ENCODE results near the gene SEL1L3. TPM values are rescaled to one million over a fixed set of nuclear protein-coding genes. Genes with fewer than 3 reads are reported as not detected.
"Not testable (repeated sequence)": the region's sequence is repeated elsewhere in the genome, so short reads cannot be mapped to it uniquely, and the experiment has no call there.

The SEL1L3 gene
- total RNA-seq, 1 donor from 2014 or later, result 5.0 TPM

DNA sequence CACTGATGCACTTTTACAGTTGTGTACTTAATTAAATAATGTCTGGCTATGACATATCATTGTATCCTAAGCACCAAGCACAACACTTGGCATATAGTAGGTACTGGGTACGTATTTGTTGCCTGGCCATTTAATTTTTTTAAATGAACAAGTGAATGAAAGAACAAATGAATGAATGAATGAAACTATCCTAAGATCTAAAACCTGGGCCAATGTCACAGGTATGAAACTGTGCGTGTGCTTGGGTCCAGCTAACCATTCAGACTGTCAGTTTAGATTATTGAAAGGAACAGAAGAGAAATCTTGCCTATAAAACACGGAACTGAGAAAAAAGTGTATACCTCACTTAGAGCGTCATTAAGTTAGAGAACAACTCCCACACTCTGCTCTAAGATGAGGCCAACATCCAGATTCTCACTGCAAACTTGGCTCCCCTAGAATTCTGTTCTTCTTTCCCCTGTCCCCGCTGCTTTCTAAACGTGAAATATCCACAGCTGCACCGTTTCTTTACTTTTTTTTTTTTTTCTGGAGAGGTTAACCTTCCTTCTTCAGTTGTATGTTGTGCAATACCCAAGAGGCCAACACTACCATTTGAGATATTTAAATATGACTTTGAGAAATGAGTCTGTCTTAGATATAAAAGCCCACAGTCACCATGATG, 17.3 kb upstream of the SEL1L3 start:
- no peak for DNase-seq (ENCODE audit: low spot score)
- no peak for ATAC-seq

DNA sequence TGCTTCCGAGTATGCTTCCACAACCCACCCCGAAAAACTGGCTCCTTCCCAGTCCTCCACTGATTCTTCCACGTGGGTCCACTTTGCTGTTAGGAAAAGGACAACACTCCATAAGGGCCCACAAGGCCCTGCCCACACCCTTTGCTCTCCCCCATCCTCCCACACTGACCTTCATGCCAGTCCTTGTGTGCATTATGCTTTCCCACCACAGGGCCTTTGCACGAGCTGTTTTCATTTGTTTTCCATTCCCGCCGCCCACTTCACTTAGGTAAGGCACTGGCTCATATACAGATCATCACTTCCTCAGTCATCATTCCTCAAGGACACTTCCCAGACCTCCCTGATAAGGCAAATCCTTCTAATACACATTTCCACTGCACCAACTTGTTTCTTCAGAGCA, 16.8 kb upstream of the SEL1L3 start:
- DNase-seq (ENCODE audit: low spot score) (no peak), ATAC-seq (no peak)

DNA sequence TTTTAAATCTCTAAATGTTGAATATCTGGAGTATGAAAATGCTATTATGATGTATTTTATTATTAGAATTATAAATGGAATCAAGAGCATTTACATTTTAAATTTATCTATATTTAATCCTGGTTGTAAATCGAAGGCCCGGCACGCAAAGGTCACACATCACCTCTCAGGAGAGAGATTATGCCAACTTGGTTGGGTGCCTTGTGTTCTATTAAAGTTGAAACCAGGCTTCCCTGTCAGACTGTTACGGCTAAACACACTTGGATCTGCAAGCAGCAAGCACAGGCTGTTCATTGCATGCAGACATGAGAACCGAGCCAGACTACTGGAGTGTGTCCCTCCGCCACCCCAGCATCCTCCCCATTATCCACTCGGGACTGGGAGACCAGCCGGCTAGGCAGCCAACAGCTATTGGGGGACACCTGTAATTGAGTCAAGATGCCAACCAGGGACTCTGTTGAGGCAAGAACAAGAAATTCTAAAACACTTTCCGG, 16.4 kb upstream of the SEL1L3 start:
- DNase-seq (ENCODE audit: low spot score) (no peak), ATAC-seq (no peak)

DNA sequence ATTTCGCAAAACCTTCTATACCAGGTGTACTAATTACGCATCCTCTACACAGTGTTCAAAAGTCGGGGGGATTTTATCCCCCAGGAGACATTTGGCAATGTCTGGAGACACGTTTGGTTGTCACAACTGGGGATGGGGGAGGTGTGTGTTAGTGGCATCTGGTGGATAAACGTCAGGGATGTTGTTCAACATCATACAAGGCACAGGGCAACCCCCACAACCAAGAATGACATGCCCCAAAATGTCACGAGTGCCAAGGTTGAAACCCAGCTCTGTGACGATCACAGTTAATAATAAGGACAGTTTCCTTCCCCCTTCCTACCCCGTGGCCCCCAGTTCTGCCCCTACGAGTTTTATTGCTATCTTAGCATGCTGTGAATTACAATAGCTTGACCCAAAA, 15.9 kb upstream of the SEL1L3 start:
- ATAC-seq (no peak), DNase-seq (ENCODE audit: low spot score) (no peak)

DNA sequence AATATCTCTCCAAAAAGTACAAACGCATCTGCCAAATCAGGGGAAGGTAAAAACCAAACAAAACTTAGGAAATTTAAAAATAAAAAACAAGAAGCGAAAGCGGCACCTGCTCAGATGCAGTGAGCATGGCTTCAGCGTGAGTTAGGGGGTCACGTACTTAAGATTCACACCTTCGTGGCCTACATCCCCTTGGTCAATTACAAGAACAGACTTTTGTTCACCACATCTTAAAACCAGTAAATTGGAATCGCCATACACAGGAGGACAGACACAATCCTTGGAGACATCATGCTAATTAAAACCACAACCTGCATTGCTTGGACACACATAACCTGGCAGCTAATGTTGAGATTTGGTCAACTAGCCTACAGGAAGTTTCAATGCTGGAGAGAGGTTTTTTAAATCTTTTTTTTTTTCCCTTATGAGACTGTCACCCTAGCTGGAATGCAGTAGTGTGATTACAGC, 12.5 kb upstream of the SEL1L3 start:
- DNase-seq (ENCODE audit: low spot score), result no peak
- no peak for ATAC-seq

DNA sequence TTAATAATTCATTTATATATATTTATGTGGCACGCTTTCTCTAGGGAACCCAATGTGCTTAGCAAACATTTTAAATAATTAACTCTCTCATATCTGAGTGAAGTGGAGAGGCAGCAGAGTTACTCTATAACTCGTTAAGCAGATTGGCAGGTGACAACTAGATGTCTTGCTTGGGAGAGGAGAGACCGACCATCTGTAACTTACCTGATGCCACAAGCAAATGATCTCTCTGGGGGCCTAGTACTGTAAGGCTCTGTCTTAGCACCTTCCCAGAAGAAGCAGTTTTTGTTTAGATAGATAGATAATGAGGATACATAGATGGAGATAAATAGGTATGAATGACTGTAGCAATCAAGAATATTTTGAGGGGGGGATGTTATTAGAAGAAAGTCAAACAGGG, 11.9 kb upstream of the SEL1L3 start:
- ATAC-seq (no peak), DNase-seq (ENCODE audit: low spot score) (no peak)

DNA sequence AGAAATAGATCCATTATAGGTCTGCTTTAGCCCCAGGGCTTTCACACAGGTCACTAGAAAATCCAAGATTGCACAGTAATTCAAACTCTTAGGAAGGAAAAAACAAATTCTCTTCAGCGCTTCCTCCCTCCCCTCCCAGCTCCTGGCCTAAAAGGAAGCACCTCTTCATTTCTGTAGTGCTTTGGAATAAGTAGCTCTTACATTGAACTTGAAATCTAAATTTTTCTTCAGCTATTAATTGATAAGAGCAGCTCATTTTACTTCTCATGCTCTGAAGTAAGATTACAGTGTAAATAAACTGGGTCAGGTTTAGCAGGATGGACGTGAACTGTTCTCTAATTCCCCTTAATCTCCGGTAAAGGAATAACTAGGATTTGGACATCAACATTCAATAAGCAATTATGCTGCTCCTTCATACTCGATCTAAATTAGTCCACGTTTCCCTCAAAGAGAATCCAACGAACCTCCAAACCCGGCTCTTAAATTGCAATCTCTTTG, 10.9 kb upstream of the SEL1L3 start:
- DNase-seq (ENCODE audit: low spot score) (no peak), ATAC-seq (no peak)

DNA sequence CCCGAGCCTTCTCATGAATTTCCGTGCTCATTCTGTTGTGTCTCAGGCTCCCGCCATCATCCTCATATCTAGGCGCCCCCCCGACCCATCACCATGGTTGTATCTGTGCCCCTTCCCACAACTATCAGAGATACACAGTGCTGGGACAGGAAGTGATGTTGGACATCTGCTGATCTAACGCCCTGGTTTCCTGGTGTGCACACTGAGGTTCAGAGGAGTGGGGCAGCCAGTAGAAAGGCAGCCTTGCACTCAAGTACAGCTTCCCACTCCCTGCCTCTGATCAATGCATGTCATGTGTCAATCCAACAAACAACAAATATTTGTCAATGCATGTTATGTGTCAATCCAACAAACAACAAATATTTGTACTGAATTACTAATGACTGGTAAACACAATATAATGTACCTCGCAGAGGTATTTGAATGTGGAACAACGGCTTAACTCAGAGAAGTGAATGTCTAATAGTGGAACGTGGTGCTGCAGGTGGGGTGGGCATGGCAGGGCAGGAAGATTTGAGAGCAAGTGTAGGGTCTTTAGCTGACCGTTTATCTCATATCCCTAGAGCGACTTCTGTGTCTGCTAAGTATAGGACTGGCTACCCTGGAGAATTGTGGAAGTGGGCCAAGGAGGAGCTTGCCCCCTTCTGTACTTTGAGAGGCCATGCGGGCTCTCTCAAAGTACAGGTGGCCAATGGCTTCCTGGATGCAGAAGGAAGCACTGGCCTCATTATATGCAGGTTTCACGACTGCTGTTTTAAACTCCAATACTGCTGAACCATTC, 10.3 kb upstream of the SEL1L3 start:
- ATAC-seq (no peak), DNase-seq (ENCODE audit: low spot score) (no peak)

DNA sequence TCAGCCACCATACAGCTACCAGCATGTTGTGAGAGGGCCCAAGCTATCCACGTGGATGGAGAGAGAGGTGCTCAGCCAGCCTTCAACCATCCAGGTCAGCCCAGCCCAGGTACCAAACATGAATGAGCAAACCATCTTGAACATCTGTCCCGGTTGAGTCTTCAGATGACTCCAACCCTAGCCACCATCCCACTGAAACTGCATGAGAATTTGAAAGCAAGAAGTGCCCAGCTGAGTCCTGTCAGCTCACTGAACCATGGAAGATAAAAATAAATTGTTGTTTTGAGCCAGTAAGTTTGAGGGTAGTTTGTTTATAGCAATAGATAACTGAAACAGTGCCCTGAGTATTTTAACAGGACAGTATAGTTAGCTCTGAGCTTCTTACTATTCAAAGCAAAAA, 7.3 kb upstream of the SEL1L3 start:
- DNase-seq (ENCODE audit: low spot score) (no peak), ATAC-seq (no peak)

DNA sequence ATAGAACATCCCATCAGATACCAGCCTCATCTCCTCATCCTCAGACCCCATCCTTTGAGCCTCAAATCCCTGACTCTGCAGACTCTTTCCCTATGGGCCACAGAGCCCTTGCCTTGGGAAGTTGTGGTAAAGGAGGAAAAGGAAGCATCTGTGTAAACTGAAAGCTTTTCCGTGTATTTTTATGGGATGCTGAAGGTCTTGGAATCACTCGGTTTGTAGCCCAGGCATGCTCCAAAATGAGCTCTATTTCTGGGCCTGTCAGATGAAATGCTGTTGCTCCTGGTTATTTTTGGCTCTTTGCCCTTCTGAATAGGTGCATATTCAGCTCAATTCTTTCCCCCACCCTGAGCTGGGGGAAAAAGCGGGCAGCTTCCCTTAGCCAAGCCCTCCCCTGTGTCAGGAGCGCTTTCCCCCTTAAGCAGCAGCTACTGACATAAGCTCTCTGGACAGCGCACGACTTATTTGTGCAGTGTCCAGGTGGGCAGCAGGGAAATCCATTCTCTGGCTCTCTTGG, 5.0 kb upstream of the SEL1L3 start:
- ATAC-seq, result no peak

DNA sequence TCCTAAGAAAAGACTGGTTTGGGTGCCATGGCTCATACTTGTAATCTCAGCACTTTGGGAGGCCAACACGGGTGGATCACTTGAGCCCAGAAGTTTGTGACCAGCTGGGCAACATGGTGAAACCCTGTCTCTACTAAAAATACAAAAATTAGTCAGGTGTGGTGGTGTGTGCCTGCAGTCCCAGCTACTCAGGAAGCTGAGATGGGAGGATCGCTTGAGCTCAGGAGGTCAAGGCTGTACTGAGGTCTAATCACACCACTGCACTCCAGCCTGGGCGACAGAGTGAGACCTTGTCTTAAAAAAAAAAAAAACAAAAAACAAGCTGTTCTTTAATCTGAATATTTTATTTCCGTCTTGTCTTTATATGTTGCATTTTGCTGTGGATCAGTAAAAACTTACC, 3.6 kb upstream of the SEL1L3 start:
- ATAC-seq; DNase-seq (ENCODE audit: low spot score): not testable (repeated sequence)

More for the DNA sequence above, 5.0 kb upstream of the SEL1L3 start:
- no peak for DNase-seq (ENCODE audit: low spot score)

DNA sequence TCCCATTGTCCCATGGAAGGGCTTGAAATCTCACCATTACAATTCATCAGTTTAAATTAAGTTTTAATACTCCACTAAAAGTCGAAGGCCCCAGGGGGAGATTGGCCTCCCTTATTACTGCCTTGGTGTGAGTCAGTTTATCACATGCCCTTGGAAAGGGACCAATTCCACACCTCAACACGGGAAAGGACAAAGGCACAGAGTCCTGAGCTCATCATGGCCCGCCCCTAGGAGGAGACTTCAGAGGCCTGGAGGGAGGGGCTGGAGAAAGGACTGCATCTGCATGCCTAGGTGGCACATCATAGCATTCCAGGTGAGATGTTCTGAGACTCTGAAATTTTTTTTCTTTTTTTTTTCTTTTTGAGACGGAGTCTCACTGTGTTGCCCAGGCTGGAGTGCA, 2.8 kb upstream of the SEL1L3 start:
- no peak for DNase-seq (ENCODE audit: low spot score)
- ATAC-seq, result no peak

DNA sequence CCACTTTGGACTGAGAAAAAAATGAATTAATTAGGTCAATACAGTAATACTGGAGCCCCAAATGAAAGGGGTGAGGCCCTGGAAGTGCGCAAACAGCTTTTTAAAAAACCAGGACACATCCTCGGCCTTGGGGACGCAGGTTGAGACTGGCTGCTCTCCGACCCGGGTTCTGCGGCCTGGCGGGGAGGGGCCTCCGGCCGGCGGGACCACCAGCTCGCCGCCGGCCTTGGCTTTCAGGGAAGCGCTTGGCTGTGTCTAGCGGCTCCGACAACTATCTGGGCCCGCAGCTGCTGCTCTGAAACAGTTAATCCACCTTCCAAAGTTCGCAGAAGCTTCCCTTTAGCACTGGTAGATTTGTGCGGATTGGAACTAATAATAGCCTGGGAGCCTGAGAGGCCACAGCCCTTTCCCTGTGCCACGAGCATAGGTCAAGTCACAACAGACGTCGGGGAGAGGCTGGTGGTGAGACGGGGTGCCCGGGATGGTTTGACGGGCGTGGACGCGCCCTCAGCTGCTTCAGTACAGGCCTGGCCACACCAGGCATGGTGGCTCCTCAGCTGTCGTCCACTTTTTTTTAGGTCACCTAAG, 1.1 kb upstream of the SEL1L3 start:
- ATAC-seq, result no peak
- no peak for DNase-seq (ENCODE audit: low spot score)

DNA sequence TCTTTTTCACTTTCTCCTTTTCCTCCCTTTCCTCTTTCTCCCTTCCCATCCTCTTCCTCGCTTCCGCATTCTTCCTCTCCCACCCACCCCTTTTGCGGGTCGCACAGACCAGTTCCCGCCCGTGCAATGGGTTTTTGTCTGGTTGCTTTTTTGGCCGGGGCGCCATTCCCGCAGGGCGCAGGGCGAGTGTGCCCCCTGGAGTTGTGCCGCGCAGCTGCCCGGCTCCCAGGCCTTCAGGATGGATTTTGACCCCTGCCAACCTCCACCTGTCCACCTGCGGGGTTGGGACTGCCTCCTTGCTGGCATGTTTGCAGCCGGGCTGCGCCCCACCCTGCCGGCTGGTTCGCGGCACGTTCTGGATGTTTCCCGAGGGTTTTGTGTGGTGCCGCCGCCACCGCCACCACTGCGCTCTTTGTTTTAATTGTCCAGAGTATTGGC, 578 bp upstream of the SEL1L3 start:
- ATAC-seq (peak; percentile 70), DNase-seq (ENCODE audit: low spot score) (peak; percentile 54)

DNA sequence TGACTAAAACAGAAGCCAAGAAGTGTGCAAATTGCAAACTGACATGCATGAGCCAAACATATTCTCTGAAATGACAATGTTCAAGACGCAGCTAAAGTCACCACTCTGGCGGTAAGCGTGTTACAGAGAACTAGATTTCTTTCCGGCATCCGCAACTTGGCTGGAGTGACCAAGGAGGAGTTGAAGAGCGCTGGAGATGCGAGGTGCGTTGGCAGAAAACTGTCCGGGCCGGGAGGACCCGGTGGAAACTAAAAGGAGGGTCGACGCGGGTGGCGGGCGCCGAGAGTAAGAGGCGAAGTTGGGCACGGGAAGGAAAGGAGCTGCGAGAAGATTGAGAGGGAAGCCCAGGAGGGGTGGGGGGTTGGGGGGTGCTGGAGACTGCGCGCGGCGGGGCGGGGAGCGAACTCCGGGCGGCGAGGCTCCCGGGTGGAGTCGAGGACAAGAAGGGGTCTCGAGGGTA, 807 bp downstream of the SEL1L3 start:
- DNase-seq (ENCODE audit: low spot score) (peak; percentile 51), ATAC-seq (peak; percentile 16)

DNA sequence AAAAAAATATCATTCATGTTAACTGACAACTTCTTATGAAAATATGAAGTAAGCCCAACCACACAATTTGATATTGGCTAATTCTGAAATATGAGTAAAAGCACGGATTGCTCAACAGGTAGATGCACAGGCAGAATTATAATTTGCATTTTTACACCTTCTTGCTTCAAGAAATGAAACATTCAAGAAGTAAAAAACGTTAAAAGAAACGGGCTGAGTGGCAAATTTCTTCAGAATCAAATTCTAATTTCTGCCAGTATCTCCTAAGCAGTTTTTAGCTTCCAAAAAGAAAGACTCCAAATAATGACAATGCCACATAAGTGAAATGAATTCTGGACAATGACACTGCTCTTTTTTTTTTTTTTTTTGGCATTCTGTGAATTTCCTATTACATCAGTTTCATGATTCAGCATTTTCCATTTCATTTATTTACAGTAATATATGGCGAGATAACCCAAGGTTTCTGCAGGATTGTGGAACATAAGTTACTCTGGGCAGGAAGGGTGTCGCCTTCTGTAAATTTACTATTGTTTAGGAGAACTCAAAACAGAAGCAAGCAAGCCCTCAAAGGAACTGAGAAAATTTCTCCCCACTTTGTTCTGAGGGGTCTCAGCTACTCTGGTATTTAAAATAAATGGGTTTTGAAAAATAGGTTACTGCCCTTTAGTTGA, 1.4 kb downstream of the SEL1L3 start:
- DNase-seq (ENCODE audit: low spot score) (no peak), ATAC-seq (no peak)

DNA sequence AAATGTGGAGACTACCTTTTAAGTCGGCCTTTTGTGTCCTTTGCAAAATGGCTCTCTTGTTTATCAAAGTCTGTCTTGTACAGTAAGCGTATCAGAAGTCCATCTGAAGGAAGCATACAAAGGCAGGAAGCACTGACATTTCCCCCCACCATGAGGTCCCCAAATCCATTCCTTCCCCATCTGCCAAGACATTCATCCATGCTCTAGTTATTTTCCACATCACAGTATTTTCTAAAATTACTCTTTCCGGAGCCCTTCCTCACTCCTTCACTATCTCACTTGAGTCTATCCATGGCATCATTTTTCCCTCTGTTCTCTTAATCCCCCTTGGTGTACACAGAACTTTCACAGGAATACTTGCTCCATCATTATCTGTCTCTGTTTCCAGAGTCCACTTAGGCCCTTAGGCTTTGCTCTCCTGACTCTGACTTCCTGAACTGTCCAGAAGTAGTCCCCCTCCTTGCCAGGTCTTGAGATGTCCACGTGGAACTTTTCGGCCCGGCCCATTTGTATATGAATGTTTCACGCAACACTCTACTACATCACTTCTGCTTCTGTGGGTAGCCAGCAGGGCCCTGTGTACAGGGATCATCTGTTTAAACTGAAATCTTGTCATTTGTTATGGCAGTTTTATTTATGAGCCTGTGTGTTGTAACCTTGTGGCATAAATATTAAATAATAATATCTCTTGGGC, 2.1 kb downstream of the SEL1L3 start:
- ATAC-seq (no peak), DNase-seq (ENCODE audit: low spot score) (no peak)

DNA sequence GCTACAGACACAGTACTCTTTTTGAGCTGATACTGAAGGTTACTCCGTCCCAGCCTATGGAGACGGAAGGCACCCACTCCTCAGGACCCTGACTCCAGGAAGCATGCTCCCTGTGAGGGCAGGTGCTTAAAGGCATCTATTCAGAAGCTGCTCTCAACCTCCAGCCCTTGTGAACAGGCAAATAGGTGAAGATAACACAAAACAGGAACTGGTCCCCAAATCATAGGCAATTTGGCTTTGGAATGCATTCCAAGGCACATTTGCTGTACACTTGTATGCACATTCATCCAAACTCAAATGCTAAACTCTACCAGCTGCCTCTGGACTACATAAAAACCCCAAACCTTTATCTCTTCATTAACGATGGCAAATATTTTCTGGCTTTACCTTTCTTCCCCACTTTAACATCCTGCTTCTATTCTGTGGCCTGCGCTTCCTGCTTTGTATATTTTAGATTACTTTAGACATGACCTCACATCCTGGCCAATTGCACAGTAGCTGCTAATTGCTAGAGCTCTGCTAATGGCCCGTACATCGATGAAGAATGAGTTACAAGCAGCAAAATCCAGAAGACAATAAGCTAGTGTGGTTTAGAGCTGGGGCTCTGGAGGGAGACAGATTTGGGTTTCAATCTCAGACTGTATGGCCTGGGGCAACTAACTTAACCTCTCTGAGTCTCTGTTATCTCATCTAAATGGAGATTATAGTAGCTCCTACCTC, 3.2 kb downstream of the SEL1L3 start:
- DNase-seq (ENCODE audit: low spot score) (no peak), ATAC-seq (no peak)

DNA sequence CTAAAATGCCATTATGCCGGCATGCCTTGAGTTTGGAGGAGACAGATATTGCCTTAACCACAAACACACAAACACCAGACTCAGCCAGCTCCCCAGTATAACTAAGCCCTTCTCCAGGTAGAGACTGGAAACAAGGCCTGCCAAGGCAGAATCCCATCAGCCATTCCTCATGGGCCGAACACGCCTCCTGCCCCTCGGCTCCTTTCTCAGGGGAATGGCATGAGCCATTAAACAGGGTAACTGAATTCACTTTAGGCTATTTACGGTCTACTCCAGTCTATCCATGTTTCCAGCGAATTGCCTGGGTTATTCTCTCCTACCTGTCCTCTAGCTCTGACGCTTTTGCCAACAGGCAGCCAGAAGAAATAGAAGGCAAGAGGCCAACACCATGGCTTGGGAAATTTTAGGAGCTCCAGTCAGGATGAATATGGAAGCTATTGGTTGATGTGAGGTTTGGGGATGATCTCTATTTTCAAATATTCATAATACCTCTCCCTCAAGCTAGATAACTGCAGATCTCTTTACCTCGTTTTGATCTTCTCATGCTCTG, 4.9 kb downstream of the SEL1L3 start:
- DNase-seq (ENCODE audit: low spot score) (no peak), ATAC-seq (no peak)

All from left lobe of liver (tissue), 2 donors.